Measurements from ENCODE around the gene EMC9. TPM values are rescaled to one million over a fixed set of nuclear protein-coding genes. Genes with fewer than 3 reads are reported as not detected.
A peak's percentile ranks its signal among the peaks of the same experiment; 100 is the strongest.

The EMC9 gene
- total RNA-seq, 3 donors from 2014 or later = 13.4 to 19.0 (median 16.5) TPM

DNA sequence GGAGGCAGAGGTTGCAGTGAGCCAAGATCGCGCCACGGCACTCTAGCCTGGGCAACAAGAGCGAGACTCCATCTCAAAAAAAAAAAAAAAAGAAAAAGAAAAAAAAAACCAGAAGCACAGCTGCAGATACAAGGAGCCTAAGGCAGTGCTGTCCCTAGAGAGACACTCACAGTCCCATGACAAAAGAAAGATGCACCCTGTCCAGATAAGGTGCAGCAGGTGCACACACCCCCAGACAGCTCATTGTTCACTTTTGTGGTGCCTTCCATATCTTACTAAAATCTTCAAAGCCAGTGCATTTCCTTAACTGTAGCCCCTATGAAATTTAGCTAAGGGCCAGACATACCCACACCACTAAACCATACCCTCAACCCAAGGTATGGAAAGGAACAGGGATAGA lies 19.0 kb downstream of the EMC9 start:
- no peak overlapping the region for H3K4me3 ChIP-seq
- no peaks in the 10 kb centered on the region for H3K27me3 ChIP-seq
- H3K27ac ChIP-seq = no peak overlapping the region
- TF ChIP-seq, protein P1, sequence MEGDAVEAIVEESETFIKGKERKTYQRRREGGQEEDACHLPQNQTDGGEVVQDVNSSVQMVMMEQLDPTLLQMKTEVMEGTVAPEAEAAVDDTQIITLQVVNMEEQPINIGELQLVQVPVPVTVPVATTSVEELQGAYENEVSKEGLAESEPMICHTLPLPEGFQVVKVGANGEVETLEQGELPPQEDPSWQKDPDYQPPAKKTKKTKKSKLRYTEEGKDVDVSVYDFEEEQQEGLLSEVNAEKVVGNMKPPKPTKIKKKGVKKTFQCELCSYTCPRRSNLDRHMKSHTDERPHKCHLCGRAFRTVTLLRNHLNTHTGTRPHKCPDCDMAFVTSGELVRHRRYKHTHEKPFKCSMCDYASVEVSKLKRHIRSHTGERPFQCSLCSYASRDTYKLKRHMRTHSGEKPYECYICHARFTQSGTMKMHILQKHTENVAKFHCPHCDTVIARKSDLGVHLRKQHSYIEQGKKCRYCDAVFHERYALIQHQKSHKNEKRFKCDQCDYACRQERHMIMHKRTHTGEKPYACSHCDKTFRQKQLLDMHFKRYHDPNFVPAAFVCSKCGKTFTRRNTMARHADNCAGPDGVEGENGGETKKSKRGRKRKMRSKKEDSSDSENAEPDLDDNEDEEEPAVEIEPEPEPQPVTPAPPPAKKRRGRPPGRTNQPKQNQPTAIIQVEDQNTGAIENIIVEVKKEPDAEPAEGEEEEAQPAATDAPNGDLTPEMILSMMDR (IDR thresholded peaks at IDR 0.05) = no peak
- TF ChIP-seq POLR2AphosphoS5 (IDR thresholded peaks at IDR 0.05) = no peak
- TF ChIP-seq POLR2A (IDR thresholded peaks at IDR 0.05) = no peak
- no peaks in the 10 kb centered on the region for H3K4me1 ChIP-seq
- no peaks in the 10 kb centered on the region for H3K9me3 ChIP-seq
- DNase-seq (ENCODE audit: low spot score in 2 of 2) = no peak
- peaks cover 14% of the 10 kb centered on the region for H3K36me3 ChIP-seq
- intact Hi-C loops (cut with DNase I; ENCODE audit: low total_unique reads) = loop anchor here (5.0 kb wide), 1 partner anchor 1190 kb away; no protein-coding TSS in a partner anchor

DNA sequence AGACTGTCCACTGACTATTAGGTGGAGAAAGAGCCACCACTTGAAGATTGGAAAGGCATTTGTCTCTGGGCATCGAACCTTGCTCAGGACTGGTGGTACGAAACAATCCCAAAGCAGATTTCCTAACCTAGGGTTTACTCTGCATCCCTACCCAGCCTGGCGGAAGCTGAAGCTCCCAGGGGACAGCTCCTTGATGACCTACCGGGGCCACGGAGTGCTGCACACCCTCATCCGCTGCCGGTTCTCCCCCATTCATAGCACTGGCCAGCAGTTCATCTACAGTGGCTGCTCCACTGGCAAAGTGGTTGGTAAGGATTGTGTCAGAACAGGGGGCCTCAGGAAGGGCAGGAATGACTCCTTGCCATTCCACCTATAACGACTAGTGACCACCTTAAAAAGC lies 20.2 kb downstream of the EMC9 start:
- intact Hi-C loops (cut with DNase I; ENCODE audit: low total_unique reads) = loop anchor here (5.0 kb wide), 1 partner anchor 1189 kb away; no protein-coding TSS in a partner anchor
- Histone ChIP-seq H3K27me3 (no peaks in the 10 kb centered on the region), H3K36me3 (peaks cover 14% of the 10 kb centered on the region), H3K4me1 (peaks cover 4 to 7% of the 10 kb centered on the region in 2 donors), H3K4me3 (no peak overlapping the region), H3K27ac (no peak overlapping the region), H3K9me3 (no peaks in the 10 kb centered on the region)
- DNase-seq (ENCODE audit: low spot score in 2 of 2) = no peak
- no peak for TF ChIP-seq POLR2AphosphoS5 (IDR thresholded peaks at IDR 0.05)
- no peak for TF ChIP-seq POLR2A (IDR thresholded peaks at IDR 0.05)
- TF ChIP-seq, protein P1 (IDR thresholded peaks at IDR 0.05) = no peak

DNA sequence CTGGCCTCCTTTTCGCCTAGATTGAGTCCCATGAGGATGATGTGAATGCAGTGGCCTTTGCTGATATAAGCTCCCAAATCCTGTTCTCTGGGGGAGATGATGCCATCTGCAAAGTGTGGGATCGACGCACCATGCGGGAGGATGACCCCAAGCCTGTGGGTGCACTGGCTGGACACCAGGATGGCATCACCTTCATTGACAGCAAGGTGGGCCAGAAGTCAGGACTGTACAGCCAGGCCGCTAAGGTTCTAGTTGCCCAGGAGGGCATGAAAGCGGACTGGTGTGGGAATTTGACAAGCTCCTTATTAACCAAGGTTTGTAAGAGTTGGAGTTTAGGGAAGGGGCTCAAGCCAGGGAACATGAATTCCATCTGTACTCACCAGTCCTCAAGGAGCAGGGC lies 21.7 kb downstream of the EMC9 start:
- TF ChIP-seq POLR2AphosphoS5 (IDR thresholded peaks at IDR 0.05) (no peak), POLR2A (IDR thresholded peaks at IDR 0.05) (no peak)
- TF ChIP-seq, protein P1 (IDR thresholded peaks at IDR 0.05) = no peak
- Histone ChIP-seq H3K9me3 (no peaks in the 10 kb centered on the region), H3K27me3 (no peaks in the 10 kb centered on the region), H3K4me3 (no peak overlapping the region), H3K36me3 (peaks cover 14% of the 10 kb centered on the region), H3K4me1 (peaks cover 4 to 13% of the 10 kb centered on the region in 2 donors), H3K27ac (no peak overlapping the region)
- intact Hi-C loops (cut with DNase I; ENCODE audit: low total_unique reads) = loop anchor here (5.0 kb wide), 1 partner anchor 1187 kb away; no protein-coding TSS in a partner anchor
- DNase-seq (ENCODE audit: low spot score in 2 of 2) = peak in 1 of 2 donors; percentile 33

DNA sequence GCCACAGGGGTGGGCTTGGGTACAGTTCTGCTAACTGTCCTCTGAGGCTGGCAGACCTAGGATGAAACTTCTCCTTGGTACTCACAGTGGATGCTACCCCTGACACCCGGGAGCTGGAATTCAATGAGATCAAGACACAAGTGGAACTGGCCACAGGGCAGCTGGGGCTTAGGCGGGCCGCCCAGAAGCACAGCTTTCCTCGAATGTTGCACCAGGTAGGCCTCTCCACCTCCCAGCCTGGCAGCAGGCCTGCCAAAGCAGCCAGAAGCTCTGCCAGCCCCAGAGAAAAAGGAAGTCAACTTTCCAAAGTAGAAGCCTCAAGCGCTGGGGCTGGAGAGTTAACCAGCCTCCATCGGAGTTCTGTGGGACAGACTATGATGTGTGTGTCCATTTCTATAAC lies 24.2 kb downstream of the EMC9 start:
- peaks cover 4 to 13% of the 10 kb centered on the region in 2 donors for H3K4me1 ChIP-seq
- H3K4me3 ChIP-seq = no peak overlapping the region
- H3K36me3 ChIP-seq = no peaks in the 10 kb centered on the region
- no peaks in the 10 kb centered on the region for H3K27me3 ChIP-seq
- no peak for DNase-seq (ENCODE audit: low spot score in 2 of 2)
- intact Hi-C loops (cut with DNase I; ENCODE audit: low total_unique reads) = no loop called here
- no peak for TF ChIP-seq POLR2AphosphoS5 (IDR thresholded peaks at IDR 0.05)
- TF ChIP-seq, protein P1 (IDR thresholded peaks at IDR 0.05) = no peak
- no peak for TF ChIP-seq POLR2A (IDR thresholded peaks at IDR 0.05)
- no peak overlapping the region for H3K27ac ChIP-seq
- no peaks in the 10 kb centered on the region for H3K9me3 ChIP-seq

DNA sequence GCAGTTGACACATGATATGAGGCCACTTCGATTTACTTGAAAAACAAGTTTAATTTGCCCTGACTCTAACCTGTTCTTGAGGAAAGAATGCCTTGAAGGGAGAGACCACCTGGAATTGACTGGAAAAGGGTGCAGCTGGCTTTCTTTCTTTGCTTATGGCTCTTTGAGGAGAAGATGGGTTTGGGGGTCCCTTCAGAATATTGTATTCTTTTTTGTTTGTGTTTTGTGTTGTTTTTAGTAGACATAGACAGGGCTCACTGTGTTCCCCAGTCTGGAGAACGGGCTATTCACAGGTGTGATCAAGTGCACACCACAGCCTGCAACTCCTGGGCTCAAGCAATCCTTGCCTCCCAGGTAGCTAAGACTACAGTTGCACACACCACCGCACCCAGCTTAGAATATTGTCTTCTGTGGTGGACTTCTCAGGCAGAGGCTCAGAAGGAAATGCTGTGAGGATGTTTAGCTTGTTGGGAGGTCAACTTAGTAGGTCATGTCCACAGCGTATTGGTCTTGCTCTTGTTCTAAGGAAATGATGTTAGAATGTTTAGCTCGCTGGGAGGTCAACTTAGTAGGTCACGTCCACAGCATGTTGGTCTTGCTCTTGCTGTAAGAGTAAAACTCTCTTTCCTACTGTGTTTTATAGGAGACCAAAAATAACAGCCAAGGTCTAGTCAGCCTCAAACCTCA lies 25.1 kb downstream of the EMC9 start:
- peaks cover 4 to 13% of the 10 kb centered on the region in 2 donors for H3K4me1 ChIP-seq
- H3K9me3 ChIP-seq = no peaks in the 10 kb centered on the region
- peak overlapping the region in 2 of 3 donors; percentile 74 for H3K4me3 ChIP-seq
- TF ChIP-seq, protein P1 (IDR thresholded peaks at IDR 0.05) = no peak
- no peak for TF ChIP-seq POLR2AphosphoS5 (IDR thresholded peaks at IDR 0.05)
- TF ChIP-seq POLR2A (IDR thresholded peaks at IDR 0.05) = no peak
- H3K27ac ChIP-seq = peak overlapping the region in 1 of 2 donors; percentile 99
- H3K27me3 ChIP-seq = no peaks in the 10 kb centered on the region
- intact Hi-C loops (cut with DNase I; ENCODE audit: low total_unique reads) = no loop called here
- H3K36me3 ChIP-seq = no peaks in the 10 kb centered on the region
- no peak for DNase-seq (ENCODE audit: low spot score in 2 of 2)
